MM.1S (cell line): ENCODE data around the gene SLC35D1.
"Not testable (repeated sequence)": the region's sequence is repeated elsewhere in the genome, so short reads cannot be mapped to it uniquely, and the experiment has no call there.

Experiments used
- DNase-seq: peaks from one replicate; pipeline ENCODE4 v3.0.0-alpha.2; 2015
- H2AFZ ChIP-seq: fragments of 300-600 bp; sonication (generic); 2 replicates; pipeline ENCODE4 v1.6.0; 2016; ENCODE audit warnings: antibody characterized with exemption, low read length
- H3F3A ChIP-seq: fragments of 300-600 bp; sonication (generic); 2 replicates; pipeline ENCODE4 v1.6.1; 2016; ENCODE audit warnings: mild to moderate bottlenecking, antibody characterized with exemption, low read length, moderate library complexity, mixed read lengths; ENCODE audit not compliant: insufficient read depth
- H3K27ac ChIP-seq: fragments of 300-600 bp; sonication (generic); 2 replicates; pipeline ENCODE4 v1.5.1; 2016; ENCODE audit warnings: mild to moderate bottlenecking, low read length
- H3K27me3 ChIP-seq: fragments of 300-600 bp; sonication (generic); replicated peaks from 2 replicates; pipeline ENCODE4 v1.6.0; 2016; ENCODE audit warnings: low read length; ENCODE audit not compliant: insufficient read depth
- H3K36me3 ChIP-seq: fragments of 300-600 bp; sonication (generic); replicated peaks from 2 replicates; pipeline ENCODE4 v1.6.1; 2016; ENCODE audit warnings: mild to moderate bottlenecking, low read length, mixed read lengths; ENCODE audit not compliant: insufficient read depth
- H3K4me1 ChIP-seq: fragments of 300-600 bp; sonication (generic); 2 replicates; pipeline ENCODE4 v1.6.1; 2016; ENCODE audit warnings: low read length, mixed read lengths
- H3K4me2 ChIP-seq: fragments of 300-600 bp; sonication (generic); 2 replicates; pipeline ENCODE4 v1.6.0; 2016; ENCODE audit warnings: low read depth, low read length
- H3K4me3 ChIP-seq: fragments of 300-600 bp; sonication (generic); 2 replicates; pipeline ENCODE4 v1.5.1; 2016; ENCODE audit warnings: low read length, mixed read lengths
- H3K79me2 ChIP-seq: fragments of 300-600 bp; sonication (generic); 2 replicates; pipeline ENCODE4 v1.6.1; 2016; ENCODE audit warnings: mixed run types, low read length, mixed read lengths
- H3K9ac ChIP-seq: fragments of 300-600 bp; sonication (generic); 2 replicates; pipeline ENCODE4 v1.6.1; 2016; ENCODE audit warnings: low read length, mixed read lengths
- H3K9me2 ChIP-seq: fragments of 300-600 bp; sonication (generic); replicated peaks from 2 replicates; pipeline ENCODE4 v1.6.1; 2016; ENCODE audit warnings: mild to moderate bottlenecking, low read length, mixed read lengths; ENCODE audit not compliant: insufficient read depth
- H3K9me3 ChIP-seq: fragments of 300-600 bp; sonication (generic); replicated peaks from 2 replicates; pipeline ENCODE4 v1.6.1; 2016; ENCODE audit warnings: mild to moderate bottlenecking, low read length, mixed read lengths; ENCODE audit not compliant: insufficient read depth
- H4K20me1 ChIP-seq: fragments of 300-600 bp; sonication (generic); 2 replicates; pipeline ENCODE4 v1.6.1; 2016; ENCODE audit warnings: mild to moderate bottlenecking, low read length, moderate library complexity, mixed read lengths; ENCODE audit not compliant: insufficient read depth
- EZH2 ChIP-seq: fragments of 300-600 bp; sonication (generic); optimal IDR thresholded peaks from 2 replicates; pipeline ENCODE3; 2017; ENCODE audit warnings: low read depth, mild to moderate bottlenecking, antibody characterized with exemption, low read length, mixed read lengths
- EZH2phosphoT487 ChIP-seq: fragments of 300-600 bp; sonication (generic); IDR thresholded peaks from 2 replicates; pipeline ENCODE4 v1.6.1; 2018; ENCODE audit warnings: antibody characterized with exemption, low read length
- TF ChIP-seq, protein P1 (sequence below): fragments of 300-600 bp; sonication (generic); IDR thresholded peaks from 2 replicates; pipeline ENCODE4 v1.5.1; 2016; ENCODE audit warnings: antibody characterized with exemption, low read length, mixed read lengths

Gene SLC35D1

GRCh38 chr1:67077593-67077992 lies 23.6 kb upstream of the SLC35D1 start:
- Histone ChIP-seq H3K27me3 (no peaks in the 10 kb centered on the region), H3K27ac (no peak overlapping the region), H3K9me3 (no peaks in the 10 kb centered on the region), H3K9me2 (no peaks in the 10 kb centered on the region; the same call in 1 of the 2 replicates), H3K9ac (no peak overlapping the region), H3K4me3 (no peak overlapping the region), H3F3A (no peaks in the 10 kb centered on the region), H3K4me1 (no peaks in the 10 kb centered on the region), H3K79me2 (no peaks in the 10 kb centered on the region), H3K36me3 (no peaks in the 10 kb centered on the region), H2AFZ (no peak overlapping the region), H3K4me2 (no peak overlapping the region), H4K20me1 (no peaks in the 10 kb centered on the region)
- TF ChIP-seq EZH2phosphoT487: no peak
- TF ChIP-seq, protein P1, sequence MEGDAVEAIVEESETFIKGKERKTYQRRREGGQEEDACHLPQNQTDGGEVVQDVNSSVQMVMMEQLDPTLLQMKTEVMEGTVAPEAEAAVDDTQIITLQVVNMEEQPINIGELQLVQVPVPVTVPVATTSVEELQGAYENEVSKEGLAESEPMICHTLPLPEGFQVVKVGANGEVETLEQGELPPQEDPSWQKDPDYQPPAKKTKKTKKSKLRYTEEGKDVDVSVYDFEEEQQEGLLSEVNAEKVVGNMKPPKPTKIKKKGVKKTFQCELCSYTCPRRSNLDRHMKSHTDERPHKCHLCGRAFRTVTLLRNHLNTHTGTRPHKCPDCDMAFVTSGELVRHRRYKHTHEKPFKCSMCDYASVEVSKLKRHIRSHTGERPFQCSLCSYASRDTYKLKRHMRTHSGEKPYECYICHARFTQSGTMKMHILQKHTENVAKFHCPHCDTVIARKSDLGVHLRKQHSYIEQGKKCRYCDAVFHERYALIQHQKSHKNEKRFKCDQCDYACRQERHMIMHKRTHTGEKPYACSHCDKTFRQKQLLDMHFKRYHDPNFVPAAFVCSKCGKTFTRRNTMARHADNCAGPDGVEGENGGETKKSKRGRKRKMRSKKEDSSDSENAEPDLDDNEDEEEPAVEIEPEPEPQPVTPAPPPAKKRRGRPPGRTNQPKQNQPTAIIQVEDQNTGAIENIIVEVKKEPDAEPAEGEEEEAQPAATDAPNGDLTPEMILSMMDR: no peak
- TF ChIP-seq EZH2: no peak
- DNase-seq: no peak

DNA sequence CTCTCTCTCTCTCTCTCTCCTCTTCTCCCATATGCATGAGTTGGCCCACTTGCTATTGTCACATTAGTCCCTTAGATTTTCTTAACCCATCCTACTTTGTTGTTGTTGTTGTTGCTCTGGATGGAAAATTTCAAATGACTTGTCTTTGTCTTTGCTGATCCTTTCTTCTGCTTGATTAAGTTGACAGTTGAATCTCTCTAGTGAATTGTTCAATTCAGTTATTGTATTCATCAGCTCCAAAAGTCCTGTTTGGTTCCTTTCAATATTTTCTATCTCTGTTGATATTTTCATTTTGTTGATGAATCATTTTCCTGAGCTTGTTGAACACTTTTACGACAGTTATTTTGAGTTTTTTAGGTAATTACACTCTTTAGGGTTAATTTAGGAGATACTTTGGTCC lies 18.8 kb upstream of the SLC35D1 start:
- H3F3A ChIP-seq: no peaks in the 10 kb centered on the region
- H3K36me3 ChIP-seq: no peaks in the 10 kb centered on the region
- TF ChIP-seq EZH2phosphoT487: no peak
- TF ChIP-seq EZH2: no peak
- TF ChIP-seq, protein P1: no peak
- H3K27me3 ChIP-seq: no peaks in the 10 kb centered on the region
- no peaks in the 10 kb centered on the region for H4K20me1 ChIP-seq
- H3K4me3 ChIP-seq: no peak overlapping the region
- no peak overlapping the region for H2AFZ ChIP-seq
- no peak overlapping the region for H3K4me2 ChIP-seq
- no peak for DNase-seq
- no peaks in the 10 kb centered on the region; the same call in 1 of the 2 replicates for H3K9me2 ChIP-seq
- no peaks in the 10 kb centered on the region for H3K79me2 ChIP-seq
- no peaks in the 10 kb centered on the region for H3K4me1 ChIP-seq
- H3K9ac ChIP-seq: no peak overlapping the region
- H3K9me3 ChIP-seq: no peaks in the 10 kb centered on the region
- no peak overlapping the region for H3K27ac ChIP-seq

DNA sequence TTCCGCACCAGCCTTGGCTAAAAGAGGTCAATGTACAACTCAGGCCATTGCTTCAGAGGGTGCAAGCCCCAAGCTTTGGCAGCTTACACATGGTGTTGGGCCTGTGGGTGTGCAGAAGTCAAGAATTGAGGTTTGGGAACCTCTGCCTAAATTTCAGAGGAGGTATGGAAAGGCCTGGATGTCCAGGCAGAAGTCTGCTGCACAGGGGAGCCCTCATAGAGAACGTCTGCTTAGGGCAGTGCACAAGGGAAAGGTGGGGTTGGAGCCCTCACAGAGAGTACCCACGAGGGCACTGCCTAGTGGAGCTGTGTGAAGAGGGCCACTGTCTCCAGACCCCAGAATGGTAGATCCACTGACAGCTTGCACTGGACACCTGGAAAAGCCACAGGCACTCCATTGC lies 13.7 kb upstream of the SLC35D1 start:
- not testable (repeated sequence) for H3K36me3 ChIP-seq, H3K9me3 ChIP-seq, H3F3A ChIP-seq, H3K4me2 ChIP-seq, H3K4me3 ChIP-seq, H3K79me2 ChIP-seq, H2AFZ ChIP-seq, H3K9me2 ChIP-seq, H3K27ac ChIP-seq, DNase-seq, H3K9ac ChIP-seq, H4K20me1 ChIP-seq, H3K27me3 ChIP-seq, H3K4me1 ChIP-seq

- Histone ChIP-seq H3K79me2 (no peaks in the 10 kb centered on the region), H3F3A (no peaks in the 10 kb centered on the region)
Measured at GRCh38 chr1:67062412-67062811, 8.5 kb upstream of the SLC35D1 start.

More at GRCh38 chr1:67062412-67062811, 8.5 kb upstream of the SLC35D1 start:
- H3K9ac ChIP-seq: no peak overlapping the region
- H3K4me3 ChIP-seq: no peak overlapping the region
- H3K9me3 ChIP-seq: no peaks in the 10 kb centered on the region
- TF ChIP-seq EZH2: no peak
- TF ChIP-seq EZH2phosphoT487: no peak
- TF ChIP-seq, protein P1: no peak
- H3K36me3 ChIP-seq: no peaks in the 10 kb centered on the region
- no peak overlapping the region for H3K27ac ChIP-seq
- no peak for DNase-seq
- H3K9me2 ChIP-seq: no peaks in the 10 kb centered on the region
- H3K27me3 ChIP-seq: no peaks in the 10 kb centered on the region
- no peaks in the 10 kb centered on the region for H4K20me1 ChIP-seq
- H3K4me2 ChIP-seq: no peak overlapping the region
- no peak overlapping the region for H2AFZ ChIP-seq
- no peaks in the 10 kb centered on the region for H3K4me1 ChIP-seq
